HEK293 (cell line): ENCODE results near the gene INS.
A peak's percentile ranks its signal among the peaks of the same experiment; 100 is the strongest.
"Not testable (repeated sequence)": the region's sequence is repeated elsewhere in the genome, so short reads cannot be mapped to it uniquely, and the experiment has no call there.

Experiments used
- CTCF ChIA-PET: fragments of 350-600 bp; formaldehyde crosslinking; extraction: SDS; loops from one replicate; lab custom pipeline; 2021; ENCODE audit warnings: antibody characterized with exemption; lab: Yijun Ruan, JAX
- POLR2A ChIA-PET: fragments of 300-600 bp; formaldehyde crosslinking; extraction: SDS; loops from one replicate; lab custom pipeline; 2020; ENCODE audit warnings: antibody characterized with exemption, inconsistent platforms; lab: Yijun Ruan, JAX
- H3K27ac ChIP-seq: fragments of 200-500 bp; sonication (Bioruptor generic); 2 replicates; pipeline ENCODE4 v1.5.1; 2014; ENCODE audit warnings: low read depth, low read length, control low read depth, inconsistent platforms; ENCODE audit errors: extremely low read depth
- H3K36me3 ChIP-seq, 2 experiments: fragments of 200-500 bp in 1 of 2; sonication (Bioruptor generic) in 1 of 2; 1 replicate in 1 of 2; 2 replicates in 1 of 2; pipeline ENCODE4 v1.5.1; 2014 to 2017; ENCODE audit warnings: inconsistent platforms in 2 of 2, low read length in 2 of 2; ENCODE audit not compliant: control insufficient read depth in 2 of 2, insufficient read depth in 1 of 2
- H3K4me1 ChIP-seq: fragments of 200-500 bp; sonication (Bioruptor generic); 2 replicates; pipeline ENCODE4 v1.5.1; 2014; ENCODE audit warnings: mild to moderate bottlenecking, low read length, inconsistent platforms; ENCODE audit not compliant: control insufficient read depth, insufficient read depth
- H3K4me3 ChIP-seq: 2 replicates; pipeline ENCODE4 v1.5.1; 2011; ENCODE audit warnings: low read depth, mild to moderate bottlenecking, control low read depth, low read length, moderate library complexity
- H3K9me3 ChIP-seq: fragments of 200-500 bp; sonication (Bioruptor generic); 2 replicates; pipeline ENCODE4 v1.5.1; 2014; ENCODE audit warnings: low read depth, low read length, inconsistent platforms; ENCODE audit not compliant: control insufficient read depth, insufficient read depth
- BCL11B ChIP-seq: fragments of 450-650 bp; formaldehyde crosslinking; IDR thresholded peaks from 2 replicates; pipeline ENCODE4 v1.5.1; 2016; ENCODE audit warnings: low read depth, missing biosample characterization, missing genetic modification characterization
- EGR2 ChIP-seq: fragments of 450-650 bp; formaldehyde crosslinking; IDR thresholded peaks from 2 replicates; pipeline ENCODE4 v1.5.1; 2016; ENCODE audit warnings: low read depth, missing biosample characterization, missing genetic modification characterization
- GLIS2 ChIP-seq: fragments of 450-650 bp; formaldehyde crosslinking; IDR thresholded peaks from 2 replicates; pipeline ENCODE4 v1.5.1; 2016; ENCODE audit warnings: missing biosample characterization, missing genetic modification characterization
- KLF1 ChIP-seq: fragments of 450-650 bp; formaldehyde crosslinking; IDR thresholded peaks from 2 replicates; pipeline ENCODE4 v1.5.1; 2016; ENCODE audit warnings: missing biosample characterization, missing genetic modification characterization
- KLF16 ChIP-seq: fragments of 450-650 bp; formaldehyde crosslinking; IDR thresholded peaks from 2 replicates; pipeline ENCODE4 v1.5.1; 2017; ENCODE audit warnings: missing biosample characterization, missing genetic modification characterization
- KLF9 ChIP-seq: fragments of 450-650 bp; formaldehyde crosslinking; IDR thresholded peaks from 2 replicates; pipeline ENCODE4 v1.5.1; 2016; ENCODE audit warnings: missing biosample characterization, missing genetic modification characterization, low read depth
- MZF1 ChIP-seq: fragments of 450-650 bp; formaldehyde crosslinking; IDR thresholded peaks from 2 replicates; pipeline ENCODE4 v1.5.1; 2017; ENCODE audit warnings: missing biosample characterization, missing genetic modification characterization, borderline replicate concordance
- OVOL3 ChIP-seq: fragments of 450-650 bp; formaldehyde crosslinking; IDR thresholded peaks from 2 replicates; pipeline ENCODE4 v1.5.1; 2016; ENCODE audit warnings: missing biosample characterization, missing genetic modification characterization
- PRDM2 ChIP-seq: fragments of 450-650 bp; formaldehyde crosslinking; IDR thresholded peaks from 2 replicates; pipeline ENCODE4 v1.5.1; 2016; ENCODE audit warnings: missing biosample characterization, missing genetic modification characterization, borderline replicate concordance
- ZFHX2 ChIP-seq: fragments of 450-650 bp; formaldehyde crosslinking; conservative IDR thresholded peaks from 2 replicates; pipeline ENCODE4 v1.5.1; 2016; ENCODE audit warnings: missing biosample characterization, missing genetic modification characterization
- ZFP3 ChIP-seq: fragments of 450-650 bp; formaldehyde crosslinking; IDR thresholded peaks from 2 replicates; pipeline ENCODE4 v1.5.1; 2016; ENCODE audit warnings: low read depth, missing biosample characterization, missing genetic modification characterization
- ZNF10 ChIP-seq: fragments of 450-650 bp; formaldehyde crosslinking; IDR thresholded peaks from 2 replicates; pipeline ENCODE4 v1.5.1; 2017; ENCODE audit warnings: missing biosample characterization, missing genetic modification characterization
- ZNF169 ChIP-seq: fragments of 450-650 bp; formaldehyde crosslinking; IDR thresholded peaks from 2 replicates; pipeline ENCODE4 v1.5.1; 2016; ENCODE audit warnings: missing biosample characterization, missing genetic modification characterization
- ZNF211 ChIP-seq: fragments of 450-650 bp; formaldehyde crosslinking; IDR thresholded peaks from 2 replicates; pipeline ENCODE4 v1.5.1; 2016; ENCODE audit warnings: low read depth, missing biosample characterization, missing genetic modification characterization
- ZNF529 ChIP-seq: fragments of 450-650 bp; formaldehyde crosslinking; IDR thresholded peaks from 2 replicates; pipeline ENCODE4 v1.5.1; 2017; ENCODE audit warnings: missing genetic modification characterization, missing biosample characterization; ENCODE audit not compliant: insufficient replicate concordance
- ZNF600 ChIP-seq: fragments of 450-650 bp; formaldehyde crosslinking; IDR thresholded peaks from 2 replicates; pipeline ENCODE4 v1.5.1; 2016; ENCODE audit warnings: missing biosample characterization, missing genetic modification characterization
- ZNF645 ChIP-seq: fragments of 450-650 bp; formaldehyde crosslinking; IDR thresholded peaks from 2 replicates; pipeline ENCODE4; 2016; ENCODE audit warnings: missing biosample characterization, missing genetic modification characterization
- ZSCAN4 ChIP-seq: fragments of 450-650 bp; formaldehyde crosslinking; IDR thresholded peaks from 2 replicates; pipeline ENCODE4 v1.5.1; 2017; ENCODE audit warnings: missing biosample characterization, missing genetic modification characterization
- TF ChIP-seq, protein P1 (sequence below): fragments of 450-650 bp; formaldehyde crosslinking; IDR thresholded peaks from 2 replicates; pipeline ENCODE4 v1.5.1; 2017; ENCODE audit warnings: missing biosample characterization, missing genetic modification characterization
- TF ChIP-seq, protein P2 (sequence below): fragments of 450-650 bp; formaldehyde crosslinking; IDR thresholded peaks from 2 replicates; pipeline ENCODE4 v1.5.1; 2016; ENCODE audit warnings: missing biosample characterization, missing genetic modification characterization

The INS gene

DNA sequence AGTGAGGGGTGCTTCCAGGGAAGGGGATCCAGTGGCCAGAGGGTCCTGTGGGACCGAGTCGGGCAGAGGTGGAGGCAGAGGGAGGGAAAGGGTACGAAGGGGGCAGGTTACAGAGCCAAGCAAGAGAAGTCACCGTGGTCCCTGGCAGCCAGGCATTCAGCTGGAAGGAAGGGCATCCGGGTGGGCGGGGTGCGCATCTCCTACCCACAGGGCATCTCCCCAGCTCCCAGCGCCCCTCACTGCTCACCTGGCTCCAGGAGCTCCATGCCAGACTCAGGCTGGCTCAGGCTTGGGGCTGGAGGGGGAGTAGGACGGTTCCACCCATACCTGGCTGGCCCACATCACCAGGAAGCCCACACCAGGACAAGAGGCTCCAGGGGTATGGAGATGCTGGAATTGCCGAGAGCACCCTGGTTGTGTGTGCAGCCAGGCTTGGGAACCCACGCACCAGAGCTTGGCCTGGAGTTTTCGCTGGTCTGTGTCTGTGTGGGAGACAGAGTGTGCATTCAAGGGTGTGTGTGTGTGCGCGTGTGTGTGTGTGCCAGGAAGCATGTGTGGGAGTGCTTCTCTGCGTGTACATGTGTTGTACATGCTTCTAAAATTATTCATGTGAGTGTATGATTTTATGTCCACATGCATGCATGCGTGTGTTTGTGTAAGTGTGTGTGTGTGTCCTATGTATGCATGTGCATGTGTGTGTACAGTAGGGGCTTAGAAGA, 17.2 kb upstream of the INS start:
- H3K4me1 ChIP-seq, H3K36me3 ChIP-seq, H3K4me3 ChIP-seq, POLR2A ChIA-PET, H3K27ac ChIP-seq, H3K9me3 ChIP-seq: not testable (repeated sequence)
- peak; percentile 62; the same call in 1 of the 2 replicates for TF ChIP-seq EGR2 (tag by site-specific recombination)
- 0 out of 2 replicates have a peak, but pooled peaks have one; percentile 26 for TF ChIP-seq ZNF600
- peak; percentile 81 for TF ChIP-seq ZFHX2 (tag by site-specific recombination)
- TF ChIP-seq ZSCAN4 (tag by site-specific recombination), result peak; percentile 66; the same call in 1 of the 2 replicates
- CTCF ChIA-PET, result interaction anchor here (0.8 to 1.6 kb wide), 4 partner anchors 8 to 242 kb away, joined by 3 to 4 read pairs (median 3); no protein-coding TSS in a partner anchor

DNA sequence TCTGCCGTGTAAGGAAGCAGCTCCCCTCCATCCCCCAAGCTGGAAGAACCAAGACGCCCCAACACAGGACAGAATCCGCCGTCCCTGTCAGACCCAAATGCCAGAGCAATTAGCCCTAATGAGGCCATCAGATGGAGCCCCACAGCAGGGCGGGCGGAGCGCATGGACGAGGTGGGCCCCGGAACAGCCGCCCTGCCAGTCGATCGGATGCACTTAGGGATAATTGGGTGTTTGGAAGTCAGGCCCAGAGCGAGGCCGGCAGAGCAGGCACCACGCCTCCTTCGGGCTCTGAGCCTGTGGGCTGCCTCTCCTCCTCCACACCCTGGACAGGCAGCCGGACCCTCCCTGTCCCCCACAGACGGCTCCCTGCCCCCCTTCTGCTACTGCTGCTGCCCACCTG, 16.1 kb upstream of the INS start:
- Histone ChIP-seq H3K9me3 (no peaks in the 10 kb centered on the region), H3K27ac (no peak overlapping the region), H3K36me3 (no peaks in the 10 kb centered on the region), H3K4me1 (no peaks in the 10 kb centered on the region), H3K4me3 (no peak overlapping the region)
- ChIA-PET POLR2A (no interaction called here), CTCF (no interaction called here)
- TF ChIP-seq ZFP3 (tag by site-specific recombination), result no peak
- TF ChIP-seq KLF9 (tag by site-specific recombination), result no peak
- peak; percentile 28; the same call in 1 of the 2 replicates for TF ChIP-seq KLF1 (tag by site-specific recombination)

GRCh38 chr11:2176389-2176900, 15.4 kb upstream of the INS start:
- ChIA-PET CTCF (no interaction called here), POLR2A (no interaction called here)
- Histone ChIP-seq H3K9me3 (no peaks in the 10 kb centered on the region), H3K4me1 (no peaks in the 10 kb centered on the region), H3K36me3 (no peaks in the 10 kb centered on the region), H3K4me3 (no peak overlapping the region), H3K27ac (no peak overlapping the region)
- TF ChIP-seq KLF16 (tag by site-specific recombination), result no peak
- no peak for TF ChIP-seq MZF1
- TF ChIP-seq ZNF211 (tag by site-specific recombination), result no peak
- TF ChIP-seq, protein P1, sequence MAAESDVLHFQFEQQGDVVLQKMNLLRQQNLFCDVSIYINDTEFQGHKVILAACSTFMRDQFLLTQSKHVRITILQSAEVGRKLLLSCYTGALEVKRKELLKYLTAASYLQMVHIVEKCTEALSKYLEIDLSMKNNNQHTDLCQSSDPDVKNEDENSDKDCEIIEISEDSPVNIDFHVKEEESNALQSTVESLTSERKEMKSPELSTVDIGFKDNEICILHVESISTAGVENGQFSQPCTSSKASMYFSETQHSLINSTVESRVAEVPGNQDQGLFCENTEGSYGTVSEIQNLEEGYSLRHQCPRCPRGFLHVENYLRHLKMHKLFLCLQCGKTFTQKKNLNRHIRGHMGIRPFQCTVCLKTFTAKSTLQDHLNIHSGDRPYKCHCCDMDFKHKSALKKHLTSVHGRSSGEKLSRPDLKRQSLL (tag by site-specific recombination), result no peak
- TF ChIP-seq PRDM2 (tag by site-specific recombination), result no peak
- TF ChIP-seq GLIS2 (tag by site-specific recombination), result no peak
- no peak for TF ChIP-seq ZNF169
- no peak for TF ChIP-seq ZNF529 (tag by site-specific recombination)
- TF ChIP-seq, protein P2, sequence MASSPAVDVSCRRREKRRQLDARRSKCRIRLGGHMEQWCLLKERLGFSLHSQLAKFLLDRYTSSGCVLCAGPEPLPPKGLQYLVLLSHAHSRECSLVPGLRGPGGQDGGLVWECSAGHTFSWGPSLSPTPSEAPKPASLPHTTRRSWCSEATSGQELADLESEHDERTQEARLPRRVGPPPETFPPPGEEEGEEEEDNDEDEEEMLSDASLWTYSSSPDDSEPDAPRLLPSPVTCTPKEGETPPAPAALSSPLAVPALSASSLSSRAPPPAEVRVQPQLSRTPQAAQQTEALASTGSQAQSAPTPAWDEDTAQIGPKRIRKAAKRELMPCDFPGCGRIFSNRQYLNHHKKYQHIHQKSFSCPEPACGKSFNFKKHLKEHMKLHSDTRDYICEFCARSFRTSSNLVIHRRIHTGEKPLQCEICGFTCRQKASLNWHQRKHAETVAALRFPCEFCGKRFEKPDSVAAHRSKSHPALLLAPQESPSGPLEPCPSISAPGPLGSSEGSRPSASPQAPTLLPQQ, result no peak
- TF ChIP-seq OVOL3 (tag by site-specific recombination), result no peak
- TF ChIP-seq ZNF10 (tag by site-specific recombination), result no peak
- TF ChIP-seq ZNF645 (tag by site-specific recombination), result no peak
- TF ChIP-seq BCL11B, result no peak
